ENCODE data around the gene CSNK1A1.

DNA sequence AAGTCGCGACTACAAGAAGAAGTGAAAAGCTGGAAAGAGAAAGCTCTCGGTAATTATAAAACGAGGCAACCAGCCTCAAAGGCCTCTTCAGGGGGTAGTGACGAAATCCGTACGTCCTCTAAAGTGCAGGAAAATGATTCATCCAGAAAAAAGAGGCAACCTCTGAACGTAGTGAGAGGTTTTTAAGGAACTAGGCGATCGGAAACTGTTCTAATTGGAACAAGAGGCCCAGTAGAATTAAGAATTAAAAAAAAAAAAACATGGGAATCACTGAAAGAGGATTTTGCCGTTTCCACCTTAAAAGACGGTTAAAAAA, 1.0 kb downstream of the CSNK1A1 start:
- TF ChIP-seq POLR2AphosphoS5 (IDR thresholded peaks at IDR 0.05; ENCODE audit: low read depth, low read length) (no peak), POLR2A (IDR thresholded peaks at IDR 0.05; ENCODE audit: low read depth, low read length) (no peak), SPI1 (IDR thresholded peaks at IDR 0.05; ENCODE audit: low read depth, low read length) (no peak), POU2F2 (IDR thresholded peaks at IDR 0.05; ENCODE audit: low read depth, low read length) (no peak)

All from GM12891 (cell line).